Activated CD4-positive, alpha-beta T cell treated with anti-CD3 and anti-CD28 coated beads for 48 hours (primary cell): ENCODE data around the gene SLC1A5.
"Not testable (repeated sequence)": the region's sequence is repeated elsewhere in the genome, so short reads cannot be mapped to it uniquely, and the experiment has no call there.

Source experiments
- DNase-seq: peaks from one replicate; pipeline ENCODE4 v3.0.0-alpha.2; 2020

Gene SLC1A5

DNA sequence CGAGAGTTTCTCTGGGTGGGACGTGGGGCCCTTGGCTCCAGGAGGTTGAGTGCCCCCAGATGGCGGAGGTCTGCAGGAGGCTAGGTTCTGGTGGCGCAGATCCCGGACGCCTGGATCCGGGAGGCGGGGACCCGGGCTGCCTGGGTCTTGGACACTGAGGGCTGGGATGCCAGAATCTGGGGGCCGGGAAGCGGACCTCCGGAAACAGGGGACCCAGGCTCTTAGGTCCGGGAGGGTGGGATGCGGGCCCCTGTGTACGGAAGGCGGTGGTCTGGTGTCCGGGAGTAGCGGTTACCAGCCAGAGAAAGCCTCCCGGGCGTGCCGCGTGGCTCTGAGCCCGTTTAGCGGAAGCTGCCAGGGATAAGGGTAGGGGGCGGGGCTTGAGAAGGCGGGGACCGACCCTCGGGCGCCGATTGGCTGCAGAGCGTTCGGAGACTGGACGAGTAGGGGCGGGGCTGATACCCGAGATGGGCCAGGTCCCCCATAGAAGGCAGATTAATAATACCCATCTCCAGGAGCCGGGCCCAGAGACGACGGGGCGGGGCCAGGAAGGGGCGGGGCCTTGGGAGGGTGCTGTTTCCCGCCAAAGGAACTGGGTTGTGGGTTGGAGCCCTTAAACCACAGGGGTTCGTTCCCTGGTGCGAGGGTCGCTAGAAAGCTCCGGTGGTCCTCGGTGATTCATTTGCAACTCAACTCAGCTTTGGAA, at the start of gene SLC1A5:
Gene SLC1A5 (minus strand): TSS at position 333 of the 706 bp plus-strand sequence. CDS start 629 bp downstream, outside the sequence.
- peak; percentile 100 for DNase-seq

DNA sequence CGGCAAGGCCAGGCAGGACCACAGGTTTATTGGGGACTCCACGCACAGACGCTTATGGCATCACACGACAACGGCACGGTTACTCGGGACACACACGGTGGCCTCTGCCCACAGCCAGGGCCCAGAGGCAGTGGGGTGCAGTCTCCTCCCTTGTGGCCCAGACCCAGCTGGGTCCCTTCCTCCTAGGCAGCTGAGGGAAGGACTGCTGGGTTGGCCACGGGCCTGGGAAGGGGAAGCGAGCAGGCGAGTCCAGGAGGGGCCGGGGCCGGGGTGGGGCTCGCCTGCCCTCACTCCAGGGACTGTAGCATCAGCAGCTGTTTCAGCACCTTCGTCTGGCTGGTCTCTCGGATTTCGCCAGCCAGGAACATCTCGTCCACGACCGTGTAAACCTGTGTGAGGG, 49.8 kb upstream of the SLC1A5 start:
- DNase-seq, result no peak

DNA sequence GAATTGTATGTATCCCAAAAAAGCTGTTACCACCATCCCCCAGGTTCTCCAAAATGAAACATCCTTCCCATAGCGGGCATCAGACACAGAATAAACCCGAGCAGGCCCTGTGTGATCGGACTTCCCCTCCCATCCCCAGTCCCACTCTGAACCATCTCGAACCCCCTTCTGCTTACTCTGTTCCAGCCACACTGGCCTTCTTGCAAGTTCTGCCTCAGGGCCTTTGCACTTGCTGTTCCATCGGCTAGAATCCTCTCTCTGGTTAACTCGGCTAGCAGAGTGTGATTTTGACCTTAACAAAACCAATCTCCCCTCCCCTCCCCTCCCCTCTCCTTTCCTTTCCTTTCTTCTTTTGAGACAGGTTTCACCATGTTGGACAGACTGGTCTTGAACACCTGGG, 46.6 kb upstream of the SLC1A5 start:
- no peak for DNase-seq

DNA sequence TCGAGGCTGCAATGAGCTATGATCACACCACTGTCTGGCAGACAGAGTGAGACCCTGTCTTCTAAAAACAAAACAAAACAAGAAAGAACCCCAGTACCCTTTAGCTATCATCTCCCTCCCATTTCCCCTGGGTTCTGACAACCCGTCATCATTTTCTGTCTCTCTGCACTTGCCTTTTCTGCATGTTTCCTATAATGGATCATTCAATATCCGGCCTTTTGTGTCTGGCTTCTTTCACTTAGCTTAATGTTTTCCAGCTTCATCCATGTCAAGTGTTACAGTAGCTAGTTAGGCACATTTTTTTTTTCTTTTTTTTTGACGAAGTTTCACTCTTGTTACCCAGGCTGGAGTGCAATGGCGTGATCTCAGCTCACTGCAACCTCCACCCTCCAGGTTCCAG, 45.7 kb upstream of the SLC1A5 start:
- no peak for DNase-seq

DNA sequence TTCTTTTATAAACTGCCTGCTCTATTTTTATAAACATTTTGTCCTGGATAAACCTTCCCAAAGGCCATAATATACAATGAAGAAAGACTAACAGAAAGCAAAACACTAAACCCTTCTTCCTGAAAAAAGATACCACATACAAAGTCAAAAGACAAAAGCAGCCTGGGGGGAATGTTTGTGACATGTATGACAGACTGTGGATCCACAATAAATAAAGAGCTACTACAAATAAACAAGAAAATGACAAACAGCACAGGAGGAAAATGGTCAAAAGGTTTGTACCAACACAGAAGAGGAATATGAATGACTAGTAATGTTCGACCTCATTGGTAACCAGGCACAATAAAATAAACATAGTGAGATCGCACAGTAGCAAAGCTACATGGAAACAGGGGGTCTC, 42.5 kb upstream of the SLC1A5 start:
- DNase-seq, result no peak

DNA sequence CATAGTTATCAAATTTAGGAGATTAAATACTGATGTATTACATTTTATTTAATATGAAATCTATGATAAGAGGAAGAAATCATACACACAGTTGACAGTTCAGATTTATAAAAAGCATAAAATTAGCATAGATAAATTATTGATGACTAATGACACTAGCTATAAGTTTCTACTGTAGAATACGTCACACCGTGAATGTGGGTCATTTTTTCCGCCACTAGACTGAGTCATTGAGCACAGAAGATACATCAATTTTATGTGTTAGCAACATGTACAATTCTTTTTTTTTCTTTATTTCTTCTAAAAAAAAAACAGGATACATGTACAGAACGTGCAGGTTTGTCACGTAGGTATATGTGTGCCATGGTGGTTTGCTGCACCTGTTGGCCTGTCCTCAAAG, 40.1 kb upstream of the SLC1A5 start:
- peak; percentile 80 for DNase-seq

DNA sequence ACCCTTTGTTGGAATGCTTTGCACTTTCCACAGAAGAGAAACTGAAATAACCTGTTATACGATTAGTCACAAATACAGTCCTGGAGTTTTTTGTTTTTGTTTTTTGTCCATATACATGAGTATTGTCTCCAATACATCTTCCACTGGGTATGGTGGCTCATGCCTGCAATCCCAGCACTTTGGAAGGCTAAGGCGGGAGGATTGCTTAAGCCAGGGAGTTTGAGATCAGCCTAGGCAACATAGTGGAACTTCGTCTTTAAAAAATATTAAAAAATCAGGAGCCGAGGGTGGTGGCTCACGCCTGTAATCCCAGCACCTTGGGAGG, 37.3 kb upstream of the SLC1A5 start:
- DNase-seq, result no peak

DNA sequence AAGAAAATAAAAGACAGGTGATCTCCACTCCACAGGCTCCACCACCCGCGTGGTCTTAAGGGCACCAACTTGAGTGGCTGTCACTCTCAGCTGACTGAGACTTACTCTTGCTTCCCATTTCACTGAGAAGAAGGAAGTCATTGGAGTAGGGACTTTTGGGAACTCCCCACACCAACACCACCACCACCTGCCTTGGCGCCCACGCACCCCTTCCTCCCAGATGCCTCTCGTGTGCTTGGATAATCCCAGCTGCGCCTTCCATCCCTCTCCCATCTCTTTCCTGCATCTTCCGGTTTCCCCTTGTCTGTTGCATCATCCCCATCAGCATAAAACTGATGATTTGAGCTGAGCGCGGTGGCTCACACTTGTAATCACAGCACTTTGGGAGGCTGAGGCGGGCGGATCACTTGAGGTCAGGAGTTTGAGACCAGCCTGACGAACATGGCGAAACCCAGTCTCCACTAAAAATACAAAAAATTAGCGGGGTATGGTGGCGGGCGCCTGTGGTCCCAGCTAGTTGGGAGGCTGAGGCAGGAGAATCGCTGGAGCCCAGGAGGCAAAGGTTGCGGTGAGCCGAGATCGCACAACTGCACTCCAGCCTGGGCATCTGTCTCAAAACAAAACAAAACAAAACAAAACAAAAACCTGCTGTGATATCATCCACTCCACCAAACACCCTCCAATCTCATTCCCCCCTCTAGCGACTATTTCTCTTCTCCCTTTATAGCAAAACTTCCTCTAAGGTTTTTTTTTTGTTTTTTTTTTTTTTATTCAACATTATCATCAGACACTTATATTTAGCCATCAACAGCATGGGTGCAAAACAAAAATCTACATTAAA, 36.7 kb upstream of the SLC1A5 start:
- no peak for DNase-seq

DNA sequence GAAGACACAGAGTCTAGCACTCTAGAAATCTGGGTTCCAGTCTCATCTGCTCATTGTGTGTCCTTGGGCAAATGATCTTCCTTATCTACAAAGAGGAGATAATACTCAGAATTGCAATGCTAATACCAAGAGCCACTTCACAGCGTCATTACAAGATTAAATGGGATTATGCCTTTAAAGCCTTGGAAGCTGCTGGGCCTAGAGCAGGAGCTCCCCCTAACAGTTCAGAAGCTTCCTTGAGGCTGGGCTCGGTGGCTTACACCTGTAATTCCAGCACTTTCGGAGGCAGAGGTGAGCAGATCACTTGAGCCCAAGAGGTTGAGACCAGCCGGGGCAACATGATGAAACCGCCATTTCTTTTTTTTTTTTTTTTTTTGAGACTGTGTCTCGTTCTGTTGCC, 34.7 kb upstream of the SLC1A5 start:
- DNase-seq, result no peak

DNA sequence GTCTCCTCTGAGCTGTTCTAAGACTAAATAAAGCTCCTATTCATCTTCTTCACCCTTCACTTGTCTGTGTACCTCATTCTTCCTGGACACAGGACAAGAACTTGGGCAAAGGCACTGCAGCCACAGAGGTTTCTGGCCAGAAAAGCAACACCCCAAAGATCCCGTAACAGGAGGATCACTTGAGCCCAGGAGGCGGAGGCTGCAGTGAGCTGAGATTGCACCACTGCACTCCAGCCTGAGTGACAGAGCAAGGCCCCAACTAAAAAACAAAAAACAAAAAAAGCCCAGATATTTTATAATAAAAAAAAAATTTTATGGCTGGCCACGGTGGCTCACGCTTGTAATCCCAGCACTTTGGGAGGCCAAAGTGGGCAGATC, 34.0 kb upstream of the SLC1A5 start:
- not testable (repeated sequence) for DNase-seq

DNA sequence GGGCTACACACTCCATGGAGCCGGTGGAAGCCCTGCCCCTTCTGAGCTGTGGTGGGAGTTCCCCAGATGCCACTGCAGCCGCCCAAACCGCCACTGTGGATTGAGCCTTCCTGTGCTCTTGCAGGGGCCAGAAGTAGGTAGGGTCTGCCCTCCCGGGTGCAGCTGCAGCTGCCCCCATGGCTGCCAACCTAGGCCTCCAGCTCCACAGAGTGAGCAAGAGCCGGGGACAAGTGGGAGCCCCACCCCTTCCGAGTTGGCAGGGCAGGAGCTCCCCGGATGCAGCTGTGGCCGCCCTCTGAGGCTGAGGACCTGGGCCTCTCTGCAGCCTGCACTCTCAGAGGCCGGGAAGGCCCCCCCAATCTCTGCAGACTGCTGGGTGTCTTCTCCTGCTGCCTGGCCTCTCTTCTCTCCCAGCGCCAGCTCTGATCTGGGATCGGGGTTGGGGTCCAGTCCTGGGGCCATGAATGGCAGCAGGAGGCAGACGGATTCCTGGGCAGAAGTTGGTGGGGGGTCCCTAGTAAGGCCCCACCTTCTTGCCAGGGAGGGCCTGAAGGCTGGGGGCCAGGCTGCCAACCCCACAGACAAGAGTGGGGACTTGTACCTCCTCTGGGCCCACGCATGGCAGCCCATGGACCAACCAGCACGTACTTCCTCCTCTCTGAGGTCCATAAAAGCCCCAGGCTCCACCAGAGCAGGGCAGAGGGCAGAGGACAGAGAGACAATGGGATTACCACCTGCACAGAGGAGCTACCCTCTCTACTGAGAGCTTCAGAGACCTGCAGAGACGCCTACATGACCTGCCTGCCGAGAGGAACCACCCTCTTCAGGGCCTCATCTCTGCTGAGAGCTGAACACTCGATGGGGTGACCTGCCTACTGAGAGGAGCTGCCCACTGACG, 33.4 kb upstream of the SLC1A5 start:
- peak; percentile 72 for DNase-seq

DNA sequence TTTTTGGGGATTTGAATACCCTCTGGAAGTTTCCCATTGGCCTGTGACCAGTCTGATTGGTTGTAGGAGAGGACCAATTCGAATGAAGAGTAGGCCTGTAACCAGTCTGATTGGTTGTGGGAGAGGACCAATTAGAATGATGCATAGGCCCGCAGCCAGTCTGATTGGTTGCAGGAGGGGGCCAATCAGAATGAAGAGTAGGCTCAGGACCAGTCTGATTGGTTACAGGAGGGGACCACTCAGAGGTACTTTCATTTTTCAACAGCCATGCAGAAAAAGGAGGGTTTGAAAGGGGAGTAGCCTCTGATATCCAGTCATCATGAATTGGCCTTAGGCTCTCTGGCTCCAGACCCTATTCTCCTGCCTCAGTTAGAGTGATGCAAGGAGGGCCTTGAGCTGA, 30.4 kb upstream of the SLC1A5 start:
- DNase-seq, result peak; percentile 55

DNA sequence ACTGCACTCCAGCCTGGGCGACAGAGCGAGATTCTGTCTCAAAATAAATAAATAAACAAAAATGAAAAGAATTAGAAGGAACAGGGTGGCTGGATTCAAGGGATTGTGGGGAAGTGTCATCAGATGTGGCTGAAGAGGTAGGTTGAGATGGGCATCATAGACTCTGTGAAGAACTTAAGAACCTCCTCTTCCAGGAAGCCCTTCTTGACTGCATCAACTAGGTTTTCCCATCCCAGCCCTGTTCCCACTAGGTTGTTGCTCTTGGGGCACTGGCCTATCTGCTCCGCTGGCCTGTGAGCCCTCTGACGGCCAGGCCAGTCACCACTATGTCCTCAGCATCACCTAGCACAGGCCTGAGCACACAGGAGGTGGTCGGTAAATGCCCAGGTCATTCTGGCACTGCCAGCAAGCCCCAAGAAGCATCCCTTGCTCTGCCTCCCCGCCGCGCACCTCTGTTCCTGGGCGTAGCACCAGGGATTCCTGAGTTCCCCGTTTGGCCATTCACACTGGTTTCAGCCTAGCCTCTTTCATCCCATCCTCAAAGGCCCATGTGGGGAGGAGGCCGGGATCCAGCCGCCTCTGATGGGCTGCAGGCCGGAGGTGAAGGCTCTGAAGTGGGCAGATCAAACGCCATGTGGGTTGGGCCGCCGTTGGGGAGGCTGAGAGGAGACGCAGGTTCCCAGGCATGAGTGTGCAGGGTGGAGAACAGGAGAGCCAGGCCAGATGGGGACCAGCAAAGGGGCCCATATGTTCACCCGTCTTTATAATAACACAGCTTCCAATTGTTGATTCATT, 27.6 kb upstream of the SLC1A5 start:
- no peak for DNase-seq

DNA sequence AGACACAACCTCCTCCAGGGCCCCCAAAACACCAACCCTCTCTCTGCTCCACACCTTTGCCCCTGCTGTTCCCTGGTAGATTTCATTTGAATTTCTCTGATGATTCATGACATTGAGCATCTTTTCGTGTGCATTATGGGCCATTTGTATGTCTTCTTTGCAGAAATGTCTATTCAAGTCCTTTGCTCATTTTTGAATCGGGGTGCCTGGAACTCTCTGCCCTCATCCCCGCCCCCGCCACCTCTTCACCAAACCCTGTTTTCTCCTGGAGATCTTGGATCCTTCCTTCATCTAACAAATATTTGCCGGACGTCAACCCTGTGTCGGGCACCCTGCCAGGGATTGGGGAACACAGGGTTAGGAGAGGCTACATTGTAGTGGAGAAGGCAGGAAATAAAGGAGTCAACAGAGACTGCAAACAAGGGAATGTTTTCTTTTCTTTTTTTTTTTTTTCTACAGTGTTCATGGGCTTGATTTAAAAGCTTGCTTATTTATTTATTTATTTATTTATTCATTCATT, 25.5 kb upstream of the SLC1A5 start:
- no peak for DNase-seq

DNA sequence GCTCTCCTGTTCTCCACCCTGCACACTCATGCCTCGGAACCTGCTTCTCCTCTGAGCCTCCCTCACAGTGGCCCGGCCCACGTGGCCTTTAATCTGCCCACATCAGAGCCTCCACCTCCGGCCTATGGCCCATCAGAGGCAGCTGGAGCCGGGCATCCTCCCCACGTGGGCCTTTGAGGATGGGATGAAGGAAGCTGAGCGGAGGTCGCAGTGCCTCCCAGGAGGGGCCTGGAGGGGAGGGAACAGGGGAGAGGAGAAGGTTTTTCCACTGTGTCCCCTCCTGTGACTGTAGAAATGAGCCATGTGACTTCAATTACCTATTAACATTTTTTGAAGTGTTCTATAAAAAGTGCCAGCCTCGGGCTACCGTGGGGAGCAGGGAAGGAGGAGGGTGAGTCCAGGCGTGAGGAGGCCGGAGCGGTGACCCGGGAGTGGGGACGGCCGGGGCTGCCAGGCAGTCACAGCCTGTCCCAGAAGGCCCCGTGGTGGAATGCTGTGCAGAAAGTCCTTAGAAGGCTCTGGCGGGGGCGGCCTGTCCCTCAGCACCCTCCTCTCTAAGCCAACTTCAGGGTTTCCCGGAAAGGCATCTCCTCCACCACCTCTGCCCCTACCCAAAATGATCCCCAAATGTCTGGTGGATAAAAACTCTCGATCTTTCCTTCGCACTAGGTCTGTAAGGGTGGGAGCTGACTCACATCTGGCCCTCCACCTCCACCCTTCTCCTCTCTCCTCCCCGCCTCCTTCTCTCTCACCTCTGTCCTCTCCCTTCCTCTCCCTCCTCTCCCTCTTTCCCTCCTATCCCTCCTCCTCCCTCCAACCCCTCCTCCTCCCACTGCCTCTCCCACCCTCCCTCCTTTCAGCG, 24.8 kb upstream of the SLC1A5 start:
- no peak for DNase-seq

DNA sequence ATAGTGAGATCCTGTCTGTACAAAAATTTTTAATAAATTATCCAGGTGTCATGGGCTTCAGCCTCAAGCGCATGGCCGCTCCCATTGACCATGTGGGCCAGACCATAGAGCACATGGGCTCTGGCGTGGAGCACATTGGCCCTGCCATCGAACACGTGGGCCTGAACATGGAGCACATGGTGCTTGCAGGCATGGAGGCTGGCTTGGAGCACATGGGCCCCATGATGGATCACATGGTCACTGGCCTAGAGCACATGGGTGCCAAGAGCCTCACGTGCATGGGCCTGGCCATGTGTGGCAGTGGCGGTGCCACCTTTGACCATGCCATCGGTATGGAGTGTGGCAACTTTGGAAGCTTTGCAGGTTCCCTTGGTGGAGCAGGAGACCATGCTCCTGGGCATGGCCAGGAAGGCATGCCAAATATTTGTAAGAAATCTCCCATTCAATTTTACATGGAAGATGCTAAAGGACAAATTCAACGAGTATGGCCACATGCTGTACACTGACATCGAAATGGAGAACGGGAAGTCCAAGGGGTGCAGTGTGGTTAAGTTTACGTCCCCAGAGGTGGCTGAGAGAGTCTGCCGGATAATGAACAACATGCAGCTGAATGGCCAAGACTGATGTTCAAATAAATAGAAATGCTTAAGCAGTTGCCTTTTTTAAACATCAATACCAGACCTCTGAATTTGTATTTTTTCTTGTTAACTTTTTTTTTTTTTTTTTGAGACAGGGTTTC, 21.3 kb upstream of the SLC1A5 start:
- no peak for DNase-seq

DNA sequence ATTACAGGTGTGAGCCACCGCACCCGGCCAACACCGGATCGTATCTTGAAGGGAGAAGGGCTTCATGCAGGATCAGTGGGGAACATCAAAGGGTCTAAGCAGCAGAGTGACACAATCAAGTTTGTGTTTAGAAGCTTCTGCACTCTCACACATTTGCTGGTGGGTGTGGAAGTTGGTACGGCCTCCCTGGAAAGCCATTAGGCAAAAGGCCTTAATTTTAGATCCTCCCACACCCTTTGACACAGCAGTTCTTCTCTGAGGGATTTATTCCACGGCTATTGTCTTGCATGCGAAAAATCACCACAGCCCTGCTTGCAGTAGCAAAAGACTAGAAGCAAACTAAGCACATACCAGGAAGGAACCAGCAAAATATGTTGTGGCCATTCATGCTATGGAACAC, 18.3 kb upstream of the SLC1A5 start:
- no peak for DNase-seq

DNA sequence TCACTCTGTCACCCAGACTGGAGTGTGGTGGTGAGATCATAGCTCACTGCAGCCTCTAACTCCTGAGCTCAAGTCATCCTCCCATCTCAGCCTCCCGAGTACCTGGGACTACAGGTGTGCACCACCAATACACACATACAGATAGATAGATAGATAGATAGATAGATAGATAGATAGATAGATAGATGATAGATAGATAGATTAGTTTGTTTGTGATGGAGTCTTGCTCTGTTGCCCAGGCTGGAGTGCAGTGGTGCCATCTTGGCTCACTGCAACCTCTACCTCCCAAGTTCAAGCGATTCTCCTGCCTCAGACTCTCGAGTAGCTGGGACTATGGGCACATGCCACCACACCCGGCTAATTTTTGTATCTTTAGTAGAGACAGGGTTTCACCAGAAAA, 16.0 kb upstream of the SLC1A5 start:
- not testable (repeated sequence) for DNase-seq

DNA sequence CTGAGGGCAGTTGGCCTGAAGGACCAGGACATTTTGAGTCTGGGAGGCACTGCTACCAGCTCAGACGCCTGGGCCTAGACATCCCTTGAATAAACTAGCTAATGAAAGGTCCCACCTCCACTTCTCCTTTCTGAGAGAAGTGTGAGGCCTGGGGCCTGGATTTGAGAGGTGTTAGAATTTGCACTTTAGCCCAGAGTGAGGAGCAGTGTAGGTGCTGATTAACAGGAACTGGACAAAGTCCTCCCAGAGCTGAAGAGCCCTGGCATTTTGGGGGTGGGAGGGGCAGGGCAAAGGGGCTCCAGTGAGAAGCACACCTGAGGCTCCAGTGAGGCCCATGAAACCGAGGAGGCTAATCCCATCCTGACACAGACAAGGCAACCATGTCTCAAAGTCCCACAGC, 15.2 kb upstream of the SLC1A5 start:
- no peak for DNase-seq

DNA sequence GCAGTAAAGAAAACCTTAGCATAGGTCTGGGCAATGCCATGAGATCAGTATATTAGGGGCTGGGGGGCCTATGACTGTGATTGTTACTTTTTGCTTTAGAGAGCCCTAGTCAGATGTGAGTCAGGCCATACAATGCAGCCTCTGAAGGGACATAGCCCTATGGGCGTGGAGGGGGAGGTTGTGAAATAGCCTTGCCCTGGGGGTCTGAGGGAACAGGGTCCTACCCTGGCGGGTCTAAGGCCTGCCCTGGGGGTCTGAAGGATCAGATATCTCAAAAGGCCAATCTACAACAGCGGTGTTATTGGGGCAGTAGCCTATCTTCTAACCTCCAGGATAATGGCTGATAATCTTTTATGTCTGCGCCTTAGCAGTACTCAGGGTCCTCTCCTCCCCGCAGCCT, 13.8 kb upstream of the SLC1A5 start:
- no peak for DNase-seq

DNA sequence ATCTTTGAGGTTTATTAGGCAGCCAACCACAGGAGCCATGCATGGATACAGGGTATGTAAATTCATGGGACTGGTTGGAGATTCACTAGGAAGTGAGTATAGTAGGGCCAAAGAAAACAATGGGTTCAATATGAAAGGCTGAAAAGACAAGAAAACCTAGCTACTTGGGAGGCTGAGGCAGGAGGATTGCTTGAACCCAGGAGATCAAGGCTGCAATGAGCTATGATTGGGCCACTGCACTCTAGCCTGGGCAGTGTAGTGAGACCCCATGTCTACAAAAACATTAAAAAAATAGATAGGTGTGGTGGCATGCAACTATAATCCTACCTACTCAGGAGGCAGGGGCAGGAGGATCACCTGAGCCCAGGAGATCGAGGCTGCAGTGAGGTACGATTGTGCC, 10.3 kb upstream of the SLC1A5 start:
- no peak for DNase-seq
